Heart left ventricle (tissue), 16 donors: ENCODE data around the gene ELF3. TPM values are rescaled to one million over a fixed set of nuclear protein-coding genes. Genes with fewer than 3 reads are reported as not detected.

ENCODE experiments used
- ATAC-seq, 4 donors: fragments of 200-7000 bp; cut with Tn5 transposase; one replicate each; pipeline ENCODE4 v1.9.1; 2020 to 2022; ENCODE audit warnings: moderate library complexity in 4 of 4, mild to moderate bottlenecking in 3 of 4, moderate number of reproducible peaks in 1 of 4
- DNase-seq, 5 donors: peaks; one replicate each; pipeline ENCODE4 v3.0.0-alpha.2; 2020
- H3K27ac ChIP-seq, 12 donors: fragments of 200-600 bp; sonication (generic) in 4 of 12; one replicate each; pipeline versions ENCODE4 v1.5.0 to v1.8.0; 2016 to 2022; ENCODE audit warnings: mild to moderate bottlenecking in 2 of 12
- H3K27me3 ChIP-seq, 9 donors: fragments of 200-600 bp; sonication (generic) in 2 of 9; one replicate each; pipeline versions ENCODE4 v1.5.1 to v1.8.0; 2016 to 2022; ENCODE audit warnings: mild to moderate bottlenecking in 3 of 9
- H3K36me3 ChIP-seq, 9 donors: fragments of 200-600 bp; sonication (generic) in 2 of 9; one replicate each; pipeline versions ENCODE4 v1.5.0 to v1.8.0; 2018 to 2022; ENCODE audit warnings: mild to moderate bottlenecking in 2 of 9
- H3K4me1 ChIP-seq, 12 donors: fragments of 200-600 bp; sonication (generic) in 4 of 12; one replicate each; pipeline versions ENCODE4 v1.5.0 to v1.8.0; 2016 to 2022; ENCODE audit warnings: mild to moderate bottlenecking in 3 of 12
- H3K4me3 ChIP-seq, 12 donors: fragments of 200-600 bp; sonication (generic) in 4 of 12; one replicate each; pipeline versions ENCODE4 v1.5.0 to v1.8.0; 2017 to 2022; ENCODE audit warnings: mild to moderate bottlenecking in 9 of 12, moderate library complexity in 4 of 12
- H3K9me3 ChIP-seq, 12 donors: fragments of 200-600 bp; sonication (generic) in 4 of 12; one replicate each; pipeline versions ENCODE4 v1.5.0 to v1.8.0; 2016 to 2022; ENCODE audit warnings: mild to moderate bottlenecking in 1 of 12
- CTCF ChIP-seq, 12 donors: fragments of 200-600 bp; sonication (generic) in 4 of 12; IDR thresholded peaks; one replicate each; pipeline versions ENCODE4 v1.5.0 to v1.8.0; 2018 to 2022; ENCODE audit warnings: antibody characterized with exemption in 12 of 12, mild to moderate bottlenecking in 5 of 12
- POLR2A ChIP-seq, 2 donors: fragments of 450-650 bp; IDR thresholded peaks; one replicate each; pipeline ENCODE4 v1.6.1; 2017; ENCODE audit warnings: antibody characterized with exemption in 2 of 2, mild to moderate bottlenecking in 2 of 2, moderate library complexity in 2 of 2
- WGBS, 4 donors: extraction: QIAGEN DNeasy Blood & Tissue Kit in 2 of 4; methylation state at CpG; one replicate each; pipeline versions ENCODE4 v1.1.5 to v1.1.7; 2013 to 2018; 5-methylcytosine and 5-hydroxymethylcytosine counted together
- intact Hi-C, 10 donors: fragments of 100-400 bp; cut with DNase I; formaldehyde crosslinking; loops; one replicate each; pipeline versions ENCODE4 v1.11.1 to v1.14.2; 2022
- polyA plus RNA-seq, 2 donors: library from polyadenylated mRNA; stranded (reverse); fragments of 200-250 nt; gene quantifications; one replicate each; pipeline ENCODE4 v1.2.3, GENCODE V29; 2013
- total RNA-seq, 9 donors: library from RNA; depleted of rRNA in 2 of 9; stranded (reverse); fragments of >200 nt in 2 of 9; fragmentation: NEBNext Ultra II Directional in 3 of 9; extraction: Animal tissue kit (Norgen Biotek cat#: 25700) in 3 of 9; gene quantifications; one replicate each; pipeline versions ENCODE4 v1.1.0 to v1.2.4, GENCODE V29; 2016 to 2023
- donor health status: ischemic (EF 13 %, LVEDD 7.1; RV severe dilation, severe dysfunction).
- donor health status: healthy with polysubstance abuse.
- donor health status: DM: no; HTN: yes; CAD: no.
- donor health status: DM: no; HTN: no; CAD: no.
- donor health status: ischemic (EF 25% LVEDD 6.9; RV normal size, moderate dysfunction).
- donor health status: ischemic (EF 25% LVEDD 5.7; RV mildly dilated, moderate dysfunction).
- donor health status: healthy.
- donor health status: DM: yes; HTN: yes; CAD: no.
- donor health status: ischemic (EF 35%, LVEDD 5.7; RV mildly dilated, moderate dysfunction).
- donor health status: nonischemic (EF 11% LVEDD 7.7; RV severe dilation, severe dysfunction).
- donor health status: DM: yes; HTN: yes; CAD: no.
- donor health status: PGD.
- donor health status: ischemic (EF 29% LVEDD 5.4; RV normal size, mild dysfunction).
- donor health status: nonischemic (EF 23%, LVEDD 6.1; RV moderate dilation, normal function).

Gene ELF3
- total and polyA plus RNA-seq, 11 donors = 0.15 to 42.5 (median 0.69) TPM; not detected in 2

GRCh38 chr1:202012544-202013478 lies 2.4 kb downstream of the ELF3 start:
- intact Hi-C loops = loop anchor here in 1 of 10 donors (5.0 kb wide), 1 partner anchor 34 kb away; no protein-coding TSS in a partner anchor
- 86 to 88% (median 87%) methylated on average over 35 of the region's 35 CpGs for WGBS, 4 donors

GRCh38 chr1:202013603-202014002 lies 3.2 kb downstream of the ELF3 start:
- Histone ChIP-seq H3K27me3 (peaks cover 0 to 5% (median 0%) of the 10 kb centered on the region in 9 donors), H3K4me1 (peaks cover 0 to 9% (median 1%) of the 10 kb centered on the region in 12 donors), H3K9me3 (no peaks in the 10 kb centered on the region), H3K4me3 (no peak overlapping the region), H3K27ac (no peak overlapping the region), H3K36me3 (no peaks in the 10 kb centered on the region)
- intact Hi-C loops = loop anchor here in 1 of 10 donors (5.0 kb wide), 1 partner anchor 34 kb away; no protein-coding TSS in a partner anchor
- TF ChIP-seq CTCF (IDR thresholded peaks at IDR 0.05) (no peak), POLR2A (IDR thresholded peaks at IDR 0.05) (no peak)
- ATAC-seq (no peak), DNase-seq (no peak)
- 94 to 98% (median 96%) methylated on average over 9 to 12 of the region's 12 CpGs for WGBS, 4 donors

More at GRCh38 chr1:202012544-202013478, 2.4 kb downstream of the ELF3 start:
- Histone ChIP-seq H3K4me3 (no peak overlapping the region), H3K27ac (no peak overlapping the region), H3K4me1 (peaks cover 0 to 9% (median 0%) of the 10 kb centered on the region in 12 donors), H3K9me3 (no peaks in the 10 kb centered on the region), H3K27me3 (peaks cover 0 to under 1% (median 0%) of the 10 kb centered on the region in 9 donors), H3K36me3 (peaks cover 0 to 3% (median 0%) of the 10 kb centered on the region in 9 donors)
- TF ChIP-seq POLR2A (IDR thresholded peaks at IDR 0.05) = no peak
- no peak for ATAC-seq
- no peak for DNase-seq

GRCh38 chr1:202014060-202014459 lies 3.7 kb downstream of the ELF3 start:
- DNase-seq (no peak), ATAC-seq (no peak)
- WGBS, 4 donors = 94 to 97% (median 95%) methylated on average over 6 of the region's 6 CpGs
- Histone ChIP-seq H3K9me3 (no peaks in the 10 kb centered on the region), H3K27me3 (peaks cover 0 to 5% (median 0%) of the 10 kb centered on the region in 9 donors), H3K36me3 (no peaks in the 10 kb centered on the region), H3K27ac (no peak overlapping the region), H3K4me1 (peaks cover 0 to 9% (median 1%) of the 10 kb centered on the region in 12 donors), H3K4me3 (no peak overlapping the region)
- intact Hi-C loops = loop anchor here in 1 of 10 donors (5.0 kb wide), 1 partner anchor 33 kb away; no protein-coding TSS in a partner anchor
- TF ChIP-seq CTCF (IDR thresholded peaks at IDR 0.05) (no peak), POLR2A (IDR thresholded peaks at IDR 0.05) (no peak)

GRCh38 chr1:202014915-202015661 lies 4.7 kb downstream of the ELF3 start:
- intact Hi-C loops = loop anchor here in 1 of 10 donors (5.0 kb wide), 1 partner anchor 32 kb away; no protein-coding TSS in a partner anchor
- H3K27ac ChIP-seq = no peak overlapping the region
- TF ChIP-seq CTCF (IDR thresholded peaks at IDR 0.05) (no peak), POLR2A (IDR thresholded peaks at IDR 0.05) (no peak)
- no peak for ATAC-seq
- peaks cover 0 to 5% (median 0%) of the 10 kb centered on the region in 9 donors for H3K27me3 ChIP-seq
- peaks cover 0 to 4% (median 0%) of the 10 kb centered on the region in 12 donors for H3K4me1 ChIP-seq
- no peak for DNase-seq
- H3K4me3 ChIP-seq = no peak overlapping the region
- H3K9me3 ChIP-seq = no peaks in the 10 kb centered on the region
- 90 to 92% (median 91%) methylated on average over 17 of the region's 17 CpGs for WGBS, 4 donors
- H3K36me3 ChIP-seq = no peaks in the 10 kb centered on the region
